EL (cell line): ENCODE data around the gene STARD3.

Experiments used
- DNase-seq: peaks from one replicate; pipeline ENCODE4 v3.0.0-alpha.2; 2016

Gene STARD3

DNA sequence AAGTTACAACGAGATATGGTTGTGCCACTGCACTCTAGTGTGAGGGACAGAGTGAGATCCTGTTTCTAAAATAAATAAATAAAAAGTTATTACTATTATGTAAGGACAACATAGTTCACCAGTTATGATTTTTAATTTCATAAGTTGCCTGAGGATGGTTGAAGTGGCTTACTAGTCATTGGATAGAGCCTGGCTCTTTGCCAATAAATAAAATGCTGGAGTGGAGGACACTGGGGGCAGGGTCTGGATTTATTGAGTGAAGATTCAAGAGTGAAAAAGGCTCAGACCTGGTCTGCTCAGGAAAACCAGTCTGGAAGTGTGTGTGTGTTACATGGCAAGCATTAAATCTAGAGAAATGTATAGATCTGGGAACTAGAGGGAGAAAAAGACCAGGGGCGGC lies 2.1 kb downstream of the STARD3 start:
- no peak for DNase-seq

DNA sequence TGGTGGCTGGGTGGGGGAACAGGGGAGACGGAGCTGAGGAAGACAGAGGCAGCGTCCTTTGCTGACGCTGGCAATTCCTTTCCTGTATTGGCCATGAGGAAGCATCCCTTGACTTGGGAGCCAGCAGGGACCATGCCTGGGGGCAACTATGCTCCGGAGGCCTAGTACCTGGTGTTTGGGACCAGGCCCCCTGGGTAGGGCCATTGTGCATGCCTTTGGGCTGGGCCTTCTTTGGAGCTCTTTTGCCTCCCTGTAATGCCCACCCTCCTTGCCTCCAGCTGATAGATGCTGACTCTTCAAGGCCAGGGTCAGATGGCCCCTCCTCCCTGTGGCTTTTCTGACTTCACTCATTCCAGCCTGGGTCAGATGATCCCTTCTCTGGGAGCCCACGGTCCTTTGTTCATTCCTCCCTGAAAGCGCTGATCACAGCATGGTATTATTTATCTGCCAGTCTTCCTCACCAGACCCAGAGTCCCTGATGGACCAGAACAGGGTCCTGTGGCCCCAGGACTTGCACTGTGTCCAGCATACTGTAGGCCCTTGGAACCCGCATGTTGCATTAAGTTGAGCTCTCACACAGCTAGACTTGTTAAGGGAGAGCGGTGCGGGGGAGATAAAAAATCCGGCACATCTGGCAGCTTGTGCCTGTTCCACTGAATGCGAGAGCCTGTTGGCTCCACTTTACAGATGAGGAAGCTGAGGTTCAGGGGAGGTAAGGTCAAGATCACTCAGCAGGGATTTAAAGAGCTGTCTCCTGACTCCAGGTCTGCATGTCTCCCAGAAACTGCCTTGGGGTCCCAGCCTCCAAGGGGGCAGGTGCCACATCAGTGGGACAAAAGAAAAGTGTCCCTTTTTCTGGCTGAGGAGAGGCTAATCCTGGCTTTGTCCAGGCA lies 2.9 kb downstream of the STARD3 start:
- peak; percentile 21 for DNase-seq

DNA sequence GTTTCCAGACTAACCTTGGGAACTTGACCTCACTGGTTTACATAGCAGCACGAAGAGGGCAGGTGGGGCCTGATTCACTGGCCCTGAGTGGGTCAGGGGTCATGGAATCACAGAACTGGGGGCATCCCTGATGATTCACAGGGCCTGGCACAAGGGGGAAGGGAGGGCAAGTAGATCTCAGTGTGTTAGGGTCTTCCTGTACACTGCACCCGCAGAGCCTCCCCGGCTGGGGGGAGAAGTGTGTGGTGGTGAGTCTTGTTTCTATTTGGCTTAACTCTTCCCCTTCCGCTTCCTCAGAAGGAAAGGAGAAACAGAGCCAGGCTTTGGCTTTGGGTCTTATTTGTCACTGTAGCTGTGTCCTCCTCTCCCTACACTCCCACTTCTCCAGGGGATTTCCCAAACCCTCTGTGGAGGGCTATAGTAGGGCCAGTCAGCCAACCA lies 3.7 kb downstream of the STARD3 start:
- DNase-seq, result no peak

DNA sequence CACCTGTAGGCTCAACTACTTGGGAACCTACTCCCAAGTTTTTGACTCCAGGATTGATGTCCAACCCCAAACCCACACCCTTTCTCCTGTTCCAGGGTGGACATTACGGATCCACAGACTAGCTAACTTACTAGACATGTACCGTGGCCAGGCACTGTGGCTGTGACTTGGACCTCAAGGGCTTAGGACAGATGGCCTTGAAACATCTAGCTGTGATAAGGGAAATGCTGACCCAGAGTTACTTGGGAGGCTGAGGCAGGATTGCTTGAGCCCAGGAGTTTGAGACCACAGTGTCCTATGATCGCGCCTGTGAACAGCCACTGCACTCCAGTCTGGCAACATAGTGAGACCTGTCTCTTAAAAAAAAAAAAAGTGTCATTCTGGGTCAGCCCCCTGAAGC lies 4.2 kb downstream of the STARD3 start:
- DNase-seq, result no peak

DNA sequence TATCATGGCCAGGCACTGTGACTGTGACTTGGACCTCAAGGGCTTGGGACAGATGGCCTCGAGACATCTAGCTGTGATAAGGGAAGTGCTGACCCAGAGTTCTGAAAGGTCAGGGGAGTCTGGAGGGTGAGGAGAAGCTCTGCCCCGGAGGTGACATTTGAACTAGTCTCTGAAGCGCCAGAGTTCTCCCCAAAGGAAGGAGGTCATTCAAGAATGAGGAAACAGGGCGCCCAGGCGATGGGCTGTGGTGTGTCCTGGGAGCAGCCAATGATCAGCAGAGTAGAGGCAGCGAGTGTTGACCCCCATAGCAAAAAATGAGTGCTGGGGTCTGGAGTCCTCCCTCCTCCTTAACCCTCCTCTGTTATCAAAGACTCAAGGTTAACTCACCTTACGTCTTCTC lies 4.9 kb downstream of the STARD3 start:
- no peak for DNase-seq

- DNase-seq, result no peak
Measured at GRCh38 chr17:39642291-39643074, 5.5 kb downstream of the STARD3 start.

DNA sequence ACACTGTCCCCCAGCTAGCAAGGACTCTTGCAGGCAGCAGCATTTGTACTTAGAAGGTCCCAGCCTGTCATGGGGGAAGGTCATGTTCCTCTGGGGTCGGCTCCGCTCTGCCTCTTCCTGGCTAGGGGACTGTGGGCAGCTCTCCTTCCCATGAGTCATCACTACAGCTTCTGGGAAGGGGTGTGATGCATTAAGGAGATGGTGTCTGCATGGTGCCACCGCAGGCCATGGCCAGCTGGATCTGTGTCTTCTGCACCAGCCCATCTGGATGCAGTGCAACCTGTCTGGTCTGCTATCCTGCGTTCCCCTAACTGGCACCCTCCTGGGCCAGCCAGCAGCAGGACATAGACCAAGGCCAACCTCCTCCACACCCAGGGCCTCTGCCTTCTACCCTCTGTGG lies 6.3 kb downstream of the STARD3 start:
- peak; percentile 62 for DNase-seq

GRCh38 chr17:39647256-39647655 lies 10.3 kb downstream of the STARD3 start:
- DNase-seq, result no peak

DNA sequence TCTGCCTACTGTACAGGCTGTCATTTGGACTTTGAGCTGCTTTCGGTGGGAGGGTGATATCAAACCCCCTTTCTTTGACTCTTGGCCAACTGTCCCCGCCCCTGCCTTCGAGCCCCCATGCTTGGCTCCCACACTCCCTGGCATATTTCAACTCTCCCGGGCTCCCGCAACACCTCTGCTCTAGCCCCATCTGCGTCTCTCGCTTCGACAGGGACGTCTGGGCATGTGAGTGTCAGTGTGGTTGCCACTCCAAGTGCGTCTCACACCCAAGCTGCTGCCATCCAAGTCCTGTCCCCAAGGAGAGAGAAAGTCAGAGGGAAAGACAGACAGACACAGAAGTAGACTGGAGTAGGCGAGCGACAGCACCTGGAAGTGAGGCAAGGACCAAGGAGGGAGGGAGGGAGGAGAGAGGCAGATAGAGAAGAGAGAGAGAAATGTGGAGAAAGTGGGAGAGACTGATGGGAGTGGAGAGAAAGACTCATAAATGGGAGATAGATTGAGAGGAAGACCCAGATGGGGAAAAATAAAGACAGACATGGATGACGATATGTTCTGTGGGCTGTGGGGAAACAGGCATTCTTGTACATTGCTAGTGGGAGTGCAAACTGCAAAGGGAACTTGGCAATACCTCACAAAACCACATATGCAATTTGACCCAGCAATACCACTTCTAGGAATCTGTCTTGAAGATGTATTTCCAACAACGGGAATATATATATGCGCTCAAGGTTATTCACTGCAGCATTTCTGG lies 11.8 kb downstream of the STARD3 start:
- DNase-seq, result no peak

GRCh38 chr17:39650121-39650579 lies 13.2 kb downstream of the STARD3 start:
- no peak for DNase-seq

DNA sequence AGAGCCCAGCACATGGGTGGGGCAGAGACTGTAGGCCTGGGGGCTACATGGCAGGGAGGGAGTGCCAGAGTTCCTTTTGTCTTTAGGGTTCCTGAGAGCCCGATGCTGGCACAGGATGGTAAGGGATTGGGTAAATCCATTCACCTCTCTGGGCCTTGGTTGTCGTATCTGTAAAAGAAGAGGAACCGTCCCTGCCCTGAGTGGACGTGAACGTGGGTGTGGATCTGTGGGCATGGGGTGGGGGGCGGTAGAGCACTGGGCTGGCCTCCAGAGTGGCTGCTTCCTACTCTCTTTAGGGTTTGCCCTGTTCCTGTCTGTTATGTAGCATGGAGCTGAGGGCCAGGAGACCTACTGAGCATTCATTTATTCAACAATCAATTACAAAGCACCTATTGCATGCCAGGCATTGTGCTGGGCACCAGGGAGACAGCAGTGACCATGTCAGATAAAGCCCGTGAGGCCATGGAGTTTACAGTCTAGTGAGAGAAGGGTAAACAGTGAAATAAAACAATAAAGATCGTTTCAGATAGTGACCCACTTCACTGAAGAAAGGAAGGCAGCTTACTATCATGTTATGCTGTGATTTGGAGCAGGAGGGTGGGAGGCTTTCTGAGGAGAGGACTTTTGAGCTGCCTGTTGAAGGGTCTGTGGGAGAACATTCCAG lies 15.1 kb downstream of the STARD3 start:
- DNase-seq, result no peak

DNA sequence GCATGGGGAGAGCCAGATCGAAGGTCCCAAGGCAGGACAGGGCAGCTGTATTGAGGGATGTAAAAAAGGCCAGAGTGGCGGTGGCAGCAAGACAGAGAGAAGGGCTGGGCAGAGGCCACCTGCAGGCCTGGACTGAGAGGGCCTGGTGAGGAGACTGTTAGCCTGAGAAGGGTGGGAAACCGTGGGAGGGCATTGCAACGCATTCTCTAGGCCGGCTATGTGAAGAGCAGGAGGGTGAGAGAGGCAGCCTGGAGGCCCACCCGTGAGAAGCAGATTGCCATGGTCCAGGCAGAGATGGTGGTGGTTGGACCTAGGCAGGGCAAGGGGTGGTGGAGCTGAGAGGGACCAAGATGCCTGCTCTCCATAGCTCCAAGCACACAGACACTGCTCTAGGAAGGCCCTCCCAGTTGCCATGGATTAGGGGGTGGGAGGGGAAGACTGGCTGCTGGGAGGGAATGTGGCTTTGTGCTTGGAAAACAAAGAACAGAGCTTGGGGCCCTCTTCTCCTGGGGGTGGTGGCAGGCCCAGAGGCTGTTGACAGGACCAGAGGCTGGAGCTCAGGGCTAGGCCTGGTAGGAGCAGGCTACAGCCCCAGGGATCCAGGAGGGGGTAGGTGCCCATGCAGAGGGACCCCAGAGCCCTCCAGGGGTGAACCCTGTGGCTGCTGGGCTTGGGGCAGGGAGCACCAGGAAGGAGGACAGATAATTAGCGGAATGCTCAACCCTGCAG lies 15.8 kb downstream of the STARD3 start:
- no peak for DNase-seq

DNA sequence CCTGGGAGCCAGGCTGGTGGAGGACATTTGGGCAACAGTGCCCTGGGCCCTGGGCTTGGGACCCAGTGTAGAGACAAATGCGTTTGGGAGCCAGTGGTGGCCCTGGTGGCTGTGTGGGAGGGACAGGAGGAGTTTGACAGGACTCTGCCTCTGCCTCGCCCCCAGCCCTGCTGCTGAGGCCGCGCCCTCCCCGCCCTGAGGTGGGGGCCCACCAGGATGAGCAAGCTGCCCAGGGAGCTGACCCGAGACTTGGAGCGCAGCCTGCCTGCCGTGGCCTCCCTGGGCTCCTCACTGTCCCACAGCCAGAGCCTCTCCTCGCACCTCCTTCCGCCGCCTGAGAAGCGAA lies 16.3 kb downstream of the STARD3 start:
- DNase-seq, result no peak

DNA sequence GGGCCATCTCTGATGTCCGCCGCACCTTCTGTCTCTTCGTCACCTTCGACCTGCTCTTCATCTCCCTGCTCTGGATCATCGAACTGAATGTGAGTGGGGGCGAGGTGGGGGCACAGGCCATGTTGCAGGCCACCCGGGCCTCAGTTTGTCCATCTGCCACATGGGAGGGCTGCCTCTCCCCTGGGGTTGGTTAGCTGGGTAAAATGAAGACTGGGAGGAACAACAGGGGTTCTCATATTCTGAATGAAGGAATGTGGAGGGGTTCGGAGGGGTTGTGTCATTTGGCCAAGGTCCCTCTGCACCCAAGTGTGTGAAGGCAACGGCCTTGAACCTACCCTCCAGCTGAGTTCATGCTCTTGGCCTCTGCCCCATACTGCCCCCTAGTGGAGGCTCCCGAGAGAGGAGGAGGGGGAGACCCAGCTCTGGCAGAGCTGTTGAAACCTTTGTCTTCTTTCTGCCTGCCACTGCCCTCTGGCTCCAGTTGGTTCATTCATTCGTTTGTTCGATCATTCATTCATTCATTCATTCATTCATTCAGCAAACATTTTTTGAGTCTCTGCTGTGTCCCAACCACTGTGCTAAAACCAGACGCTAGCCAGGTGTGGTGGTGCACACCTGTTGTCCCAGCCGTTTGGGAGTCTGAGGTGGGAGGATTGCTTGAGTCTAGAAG lies 16.9 kb downstream of the STARD3 start:
- peak; percentile 47 for DNase-seq

DNA sequence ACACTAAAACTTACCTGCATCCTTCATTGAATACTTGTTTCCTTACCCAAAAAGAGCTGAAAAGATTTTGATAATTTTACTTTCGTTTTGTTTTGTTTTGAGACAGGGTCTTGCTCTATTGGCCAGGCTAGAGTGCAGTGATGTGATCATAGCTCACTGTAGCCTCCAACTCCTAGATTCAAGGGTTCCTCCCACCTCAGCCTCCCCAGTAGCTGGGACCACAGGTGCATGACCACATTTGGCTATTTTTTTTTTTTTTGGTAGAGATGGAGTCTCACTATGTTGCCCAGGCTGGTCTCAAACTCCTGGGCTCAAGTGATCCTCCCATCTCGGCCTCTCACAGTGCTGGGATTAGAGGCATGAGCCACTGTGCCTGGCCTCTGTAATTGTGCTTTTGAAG lies 18.2 kb downstream of the STARD3 start:
- no peak for DNase-seq

DNA sequence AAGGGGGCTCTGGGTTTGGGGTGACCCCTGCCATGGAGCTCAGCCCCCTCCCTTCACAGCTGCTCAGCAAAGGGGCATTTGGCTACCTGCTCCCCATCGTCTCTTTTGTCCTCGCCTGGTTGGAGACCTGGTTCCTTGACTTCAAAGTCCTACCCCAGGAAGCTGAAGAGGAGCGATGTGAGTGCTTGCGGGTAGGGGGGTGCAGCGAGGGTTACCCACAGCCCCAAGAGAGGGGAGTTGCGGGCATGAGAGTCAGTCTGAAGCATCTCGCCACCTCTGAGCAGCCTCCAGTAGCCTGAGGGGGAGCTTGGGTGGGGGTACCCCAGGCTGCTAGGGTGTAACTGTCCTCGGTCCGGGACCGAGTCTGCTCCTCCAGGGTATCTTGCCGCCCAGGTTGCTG lies 21.4 kb downstream of the STARD3 start:
- DNase-seq, result no peak

- DNase-seq, result no peak
Measured at GRCh38 chr17:39658760-39659159, 21.8 kb downstream of the STARD3 start.

DNA sequence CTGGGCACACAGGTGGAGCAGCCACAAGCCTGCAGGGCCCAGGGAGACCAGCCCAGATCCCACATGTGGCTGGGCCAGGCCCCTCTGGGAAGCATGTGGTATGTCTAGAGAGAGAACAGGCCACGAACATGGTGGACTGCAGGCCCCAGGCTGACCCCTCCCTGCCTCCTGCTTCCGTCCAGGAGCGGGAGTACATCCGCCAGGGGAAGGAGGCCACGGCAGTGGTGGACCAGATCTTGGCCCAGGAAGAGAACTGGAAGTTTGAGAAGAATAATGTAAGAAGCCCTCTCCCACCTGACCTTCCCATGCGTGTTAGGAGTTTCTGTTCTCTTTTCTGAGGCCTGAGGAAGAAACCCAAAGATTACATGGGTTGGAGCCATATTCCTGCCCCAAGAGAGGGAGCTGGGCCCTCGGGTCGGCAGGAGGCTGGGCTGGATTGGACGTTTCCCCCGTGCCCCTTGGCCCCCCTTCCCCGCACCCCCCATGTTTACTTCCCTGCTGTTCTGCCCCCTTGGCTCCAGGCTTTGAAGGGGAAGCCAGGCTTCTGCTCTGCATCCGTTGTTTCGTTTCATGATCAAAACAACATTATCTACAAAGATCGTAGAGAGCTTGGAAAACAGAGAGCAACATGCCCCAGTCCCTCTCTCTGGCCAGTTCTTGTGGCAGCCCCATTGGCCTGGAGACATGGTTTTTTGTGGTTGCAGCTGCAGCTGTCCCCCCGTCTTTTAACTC lies 22.5 kb downstream of the STARD3 start:
- DNase-seq, result no peak

DNA sequence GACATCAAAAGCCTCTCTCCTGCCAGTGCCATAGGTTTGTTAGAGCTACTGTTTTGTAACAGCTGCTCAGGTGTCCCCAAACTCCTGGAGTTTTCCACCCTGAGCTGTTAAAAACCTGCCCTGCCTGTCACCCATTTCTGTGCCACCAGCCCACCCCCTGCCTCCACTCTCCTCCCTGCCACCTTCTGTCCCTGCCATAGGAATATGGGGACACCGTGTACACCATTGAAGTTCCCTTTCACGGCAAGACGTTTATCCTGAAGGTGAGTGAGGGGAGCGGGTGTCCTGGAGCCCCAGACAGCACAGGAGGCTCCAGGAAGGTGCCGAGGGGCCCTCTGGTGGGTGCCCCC lies 23.0 kb downstream of the STARD3 start:
- DNase-seq, result no peak

DNA sequence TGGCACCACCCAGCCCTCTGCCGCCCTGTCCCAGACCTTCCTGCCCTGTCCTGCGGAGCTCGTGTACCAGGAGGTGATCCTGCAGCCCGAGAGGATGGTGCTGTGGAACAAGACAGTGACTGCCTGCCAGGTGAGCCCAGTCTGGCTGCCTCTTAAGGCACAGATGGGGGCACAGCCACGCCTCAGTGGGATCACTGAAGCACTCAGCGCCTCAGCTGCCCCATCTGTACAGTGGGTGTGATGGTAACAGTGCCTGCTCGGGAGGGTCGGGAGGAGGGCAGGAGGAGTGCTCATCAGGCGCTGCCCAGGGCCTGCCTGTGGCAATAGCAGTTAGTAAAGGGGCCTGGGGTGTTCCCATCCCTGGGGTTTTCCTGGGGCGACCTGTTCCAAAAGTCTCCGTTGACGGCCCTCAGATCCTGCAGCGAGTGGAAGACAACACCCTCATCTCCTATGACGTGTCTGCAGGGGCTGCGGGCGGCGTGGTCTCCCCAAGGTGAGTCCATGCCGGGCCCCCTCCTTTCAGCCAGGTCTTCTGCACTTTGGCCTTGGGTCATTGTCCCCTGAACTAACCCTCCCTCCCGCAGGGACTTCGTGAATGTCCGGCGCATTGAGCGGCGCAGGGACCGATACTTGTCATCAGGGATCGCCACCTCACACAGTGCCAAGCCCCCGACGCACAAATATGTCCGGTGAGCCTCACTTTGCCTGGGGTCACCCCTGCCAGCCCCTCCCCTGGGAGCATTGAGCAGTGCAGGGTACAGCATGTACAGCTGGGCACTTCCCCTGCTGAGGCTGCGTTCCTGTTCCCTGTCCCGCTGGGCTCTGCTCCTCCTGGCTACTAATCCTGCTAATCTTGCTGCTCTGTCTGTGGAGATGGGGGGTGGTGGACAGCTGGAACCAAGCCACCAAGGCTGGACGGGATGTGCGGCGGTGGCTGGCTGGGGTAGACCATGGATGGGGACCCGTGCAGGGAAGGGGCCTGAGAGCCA lies 23.7 kb downstream of the STARD3 start:
- no peak for DNase-seq
